HFFc6 (cell line): ENCODE measurements around the gene GGA3. TPM values are rescaled to one million over a fixed set of nuclear protein-coding genes. Genes with fewer than 3 reads are reported as not detected.

Experiments used
- DNase-seq: peaks from one replicate; pipeline ENCODE4 v3.0.0-alpha.2; 2018
- H3K27ac Mint-ChIP-seq: 2 replicates; pipeline ENCODE4 v1.8.0; 2020; ENCODE audit warnings: mild to moderate bottlenecking, mixed read lengths
- H3K27me3 Mint-ChIP-seq: 2 replicates; pipeline ENCODE4 v1.8.0; 2021; ENCODE audit warnings: mild to moderate bottlenecking, moderate library complexity, mixed read lengths; ENCODE audit not compliant: insufficient read depth
- H3K36me3 Mint-ChIP-seq: 2 replicates; pipeline ENCODE4 v1.8.0; 2021; ENCODE audit warnings: low read depth, mixed read lengths
- H3K4me1 Mint-ChIP-seq: 2 replicates; pipeline ENCODE4 v1.8.0; 2020; ENCODE audit warnings: low read depth, mixed read lengths
- H3K4me3 Mint-ChIP-seq: 2 replicates; pipeline ENCODE4 v1.8.0; 2020; ENCODE audit warnings: mild to moderate bottlenecking, moderate library complexity, mixed read lengths
- H3K9me3 Mint-ChIP-seq: 2 replicates; pipeline ENCODE4 v1.8.0; 2020; ENCODE audit warnings: mild to moderate bottlenecking, mixed read lengths
- total RNA-seq, 6 experiments: library from RNA; stranded (reverse); fragmentation: NEBNext Ultra II Directional; extraction: Animal tissue kit (Norgen Biotek cat#: 25700); gene quantifications; 2 replicates in 1 of 6; 3 replicates in 5 of 6; pipeline ENCODE4 v1.2.3, GENCODE V29; 2021
- TF ChIP-seq, protein P1 (sequence below): fragments of 200-600 bp; sonication (generic); IDR thresholded peaks from 2 replicates; pipeline ENCODE4 v1.5.0; 2021; ENCODE audit warnings: antibody characterized with exemption, mild to moderate bottlenecking

The GGA3 gene
- total RNA-seq, 6 experiments from 2014 or later, result 23.2 to 26.5 (median 24.2) TPM

DNA sequence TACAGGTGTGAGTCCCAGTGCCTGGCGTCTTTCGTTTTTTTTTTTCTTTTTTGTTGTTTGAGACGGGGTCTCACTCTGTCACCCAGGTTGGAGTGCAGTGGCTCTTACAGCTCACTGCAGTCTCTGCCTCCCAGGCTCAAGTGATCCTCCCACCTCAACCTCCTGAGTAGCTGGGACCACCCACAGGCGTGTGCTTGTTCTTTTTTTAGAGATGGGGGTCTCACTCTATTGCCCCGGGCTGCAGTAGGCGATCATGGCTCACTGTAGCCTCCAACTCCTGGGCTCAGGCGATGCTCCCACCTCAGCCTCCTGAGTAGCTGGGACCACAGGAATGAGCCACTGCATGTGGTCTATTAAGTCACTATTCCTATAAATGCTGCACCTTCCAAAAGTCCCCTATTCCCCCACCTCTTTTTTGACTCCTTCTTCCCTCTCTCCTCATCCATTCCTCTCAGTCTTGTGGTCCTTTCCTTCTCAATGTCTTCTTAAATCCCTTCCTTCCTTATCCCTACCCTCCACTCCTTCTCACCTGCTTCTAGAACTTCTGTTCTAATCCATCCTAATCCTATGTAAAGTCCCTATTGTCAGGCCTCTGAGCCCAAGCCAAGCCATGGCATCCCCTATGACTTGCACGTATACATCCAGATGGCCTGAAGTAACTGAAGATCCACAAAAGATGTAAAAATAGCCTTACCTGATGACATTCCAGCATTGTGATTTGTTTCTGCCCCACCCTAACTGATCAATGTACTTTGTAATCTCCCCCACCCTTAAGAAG lies 9.2 kb downstream of the GGA3 start:
- Mint-ChIP-seq H3K4me1 (peaks cover 23% of the 10 kb centered on the region), H3K4me3 (no peak overlapping the region), H3K36me3 (no peaks in the 10 kb centered on the region; the same call in 1 of the 2 replicates), H3K27ac (no peak overlapping the region; the same call in 1 of the 2 replicates), H3K9me3 (no peaks in the 10 kb centered on the region), H3K27me3 (no peaks in the 10 kb centered on the region; the same call in 1 of the 2 replicates)
- DNase-seq, result no peak
- TF ChIP-seq, protein P1, sequence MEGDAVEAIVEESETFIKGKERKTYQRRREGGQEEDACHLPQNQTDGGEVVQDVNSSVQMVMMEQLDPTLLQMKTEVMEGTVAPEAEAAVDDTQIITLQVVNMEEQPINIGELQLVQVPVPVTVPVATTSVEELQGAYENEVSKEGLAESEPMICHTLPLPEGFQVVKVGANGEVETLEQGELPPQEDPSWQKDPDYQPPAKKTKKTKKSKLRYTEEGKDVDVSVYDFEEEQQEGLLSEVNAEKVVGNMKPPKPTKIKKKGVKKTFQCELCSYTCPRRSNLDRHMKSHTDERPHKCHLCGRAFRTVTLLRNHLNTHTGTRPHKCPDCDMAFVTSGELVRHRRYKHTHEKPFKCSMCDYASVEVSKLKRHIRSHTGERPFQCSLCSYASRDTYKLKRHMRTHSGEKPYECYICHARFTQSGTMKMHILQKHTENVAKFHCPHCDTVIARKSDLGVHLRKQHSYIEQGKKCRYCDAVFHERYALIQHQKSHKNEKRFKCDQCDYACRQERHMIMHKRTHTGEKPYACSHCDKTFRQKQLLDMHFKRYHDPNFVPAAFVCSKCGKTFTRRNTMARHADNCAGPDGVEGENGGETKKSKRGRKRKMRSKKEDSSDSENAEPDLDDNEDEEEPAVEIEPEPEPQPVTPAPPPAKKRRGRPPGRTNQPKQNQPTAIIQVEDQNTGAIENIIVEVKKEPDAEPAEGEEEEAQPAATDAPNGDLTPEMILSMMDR, result no peak

DNA sequence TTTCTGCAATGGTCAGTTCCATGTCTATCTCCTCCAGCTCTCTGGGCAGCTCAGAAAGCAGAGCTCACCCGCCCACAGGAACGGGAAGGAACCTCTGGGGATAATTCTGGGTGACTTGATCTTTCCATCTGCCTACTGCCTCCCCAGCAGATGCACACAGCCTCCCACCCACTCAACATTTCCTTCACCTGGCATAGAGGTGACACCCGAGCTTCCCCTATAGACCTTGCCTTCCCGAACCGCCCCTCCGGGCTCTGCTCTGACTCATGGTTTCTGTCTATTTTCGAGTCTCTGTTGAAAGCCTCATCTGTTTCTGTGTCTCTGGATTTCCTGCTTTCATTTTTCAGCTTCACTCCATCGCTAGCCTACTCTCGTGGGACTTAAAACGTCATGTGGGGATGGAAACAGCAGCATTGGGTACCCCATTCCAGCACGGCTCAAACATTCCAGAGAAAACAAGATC lies 11.4 kb downstream of the GGA3 start:
- H3K4me3 Mint-ChIP-seq, result peak overlapping the region; percentile 13; the same call in 1 of the 2 replicates
- TF ChIP-seq, protein P1, result no peak
- peaks cover 11% of the 10 kb centered on the region for H3K4me1 Mint-ChIP-seq
- no peaks in the 10 kb centered on the region for H3K9me3 Mint-ChIP-seq
- no peak for DNase-seq
- no peaks in the 10 kb centered on the region; the same call in 1 of the 2 replicates for H3K27me3 Mint-ChIP-seq
- peak overlapping the region; percentile 36; the same call in 1 of the 2 replicates for H3K27ac Mint-ChIP-seq
- no peaks in the 10 kb centered on the region; the same call in 1 of the 2 replicates for H3K36me3 Mint-ChIP-seq

DNA sequence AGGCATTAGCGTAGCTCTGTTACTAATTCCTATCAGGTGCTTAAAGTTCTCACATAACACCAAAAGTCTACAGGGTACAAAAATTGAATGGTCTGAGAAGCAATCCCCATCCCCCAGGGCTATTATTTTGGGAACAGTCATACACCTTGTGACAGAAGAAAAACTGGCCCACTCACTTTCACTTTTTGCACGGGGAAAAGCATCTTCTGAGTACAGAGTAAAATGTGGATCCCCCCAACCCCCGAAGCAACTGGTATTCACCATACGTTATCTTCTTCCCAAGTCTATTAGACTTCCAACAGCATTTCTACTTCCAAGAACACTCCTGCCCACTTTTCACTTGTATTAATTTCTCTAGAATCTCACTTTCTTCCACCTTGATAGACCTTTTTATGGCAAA lies 11.8 kb downstream of the GGA3 start:
- Mint-ChIP-seq H3K27ac (peak overlapping the region; percentile 36; the same call in 1 of the 2 replicates), H3K4me1 (peaks cover 11% of the 10 kb centered on the region), H3K36me3 (no peaks in the 10 kb centered on the region; the same call in 1 of the 2 replicates), H3K27me3 (no peaks in the 10 kb centered on the region; the same call in 1 of the 2 replicates), H3K9me3 (no peaks in the 10 kb centered on the region), H3K4me3 (no peak overlapping the region)
- TF ChIP-seq, protein P1, result no peak
- DNase-seq, result no peak

DNA sequence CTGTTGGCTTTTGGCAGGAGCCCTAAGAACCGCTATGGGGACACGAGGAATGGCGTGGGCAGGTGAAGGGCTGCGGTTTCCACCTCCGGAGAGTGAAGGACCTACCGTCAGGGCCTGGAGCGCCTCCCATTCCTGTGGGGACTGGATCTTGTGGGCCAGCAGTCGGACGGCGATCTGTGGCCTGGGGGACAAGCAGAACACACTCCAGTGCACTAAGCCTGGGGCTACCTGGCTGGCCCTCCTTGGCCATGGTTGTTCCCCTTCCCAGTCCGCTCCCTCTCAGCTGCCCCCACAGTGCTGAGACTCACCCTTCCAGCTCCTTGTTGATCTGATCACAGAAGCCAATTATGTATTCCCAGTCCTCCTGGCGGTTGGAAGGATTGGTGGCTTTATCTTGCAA lies 15.0 kb downstream of the GGA3 start:
- DNase-seq, result no peak
- no peak overlapping the region for H3K27ac Mint-ChIP-seq
- peaks cover 13% of the 10 kb centered on the region for H3K36me3 Mint-ChIP-seq
- no peaks in the 10 kb centered on the region for H3K9me3 Mint-ChIP-seq
- H3K4me1 Mint-ChIP-seq, result peaks cover 25% of the 10 kb centered on the region
- TF ChIP-seq, protein P1, result no peak
- no peaks in the 10 kb centered on the region; the same call in 1 of the 2 replicates for H3K27me3 Mint-ChIP-seq
- H3K4me3 Mint-ChIP-seq, result no peak overlapping the region

DNA sequence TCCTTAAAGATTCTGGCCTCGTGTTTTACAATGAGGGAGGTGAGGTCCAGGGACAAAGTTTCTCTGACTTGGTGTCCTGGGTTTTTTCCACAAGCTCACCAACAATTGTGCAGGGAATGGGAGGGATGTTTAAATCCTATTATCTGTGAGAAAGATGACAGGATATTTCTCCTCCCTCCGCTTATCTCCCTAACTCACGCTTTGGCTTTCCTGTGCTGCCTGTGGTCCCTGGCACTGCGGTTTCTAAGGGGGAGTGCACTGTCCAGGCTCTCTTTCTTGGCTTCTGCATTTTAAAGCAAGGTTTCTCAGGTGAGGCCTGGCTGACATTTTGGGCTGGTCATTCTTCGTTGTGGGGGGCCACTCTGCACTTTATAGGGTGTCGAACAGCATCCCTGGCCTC lies 16.4 kb downstream of the GGA3 start:
- peaks cover 2% of the 10 kb centered on the region for H3K27me3 Mint-ChIP-seq
- H3K36me3 Mint-ChIP-seq, result peaks cover 13% of the 10 kb centered on the region
- H3K4me3 Mint-ChIP-seq, result no peak overlapping the region
- H3K27ac Mint-ChIP-seq, result no peak overlapping the region
- no peak for DNase-seq
- H3K9me3 Mint-ChIP-seq, result no peaks in the 10 kb centered on the region
- TF ChIP-seq, protein P1, result no peak
- H3K4me1 Mint-ChIP-seq, result peaks cover 22% of the 10 kb centered on the region
